B cell (primary cell): ENCODE data around the gene STAT1. TPM values are rescaled to one million over a fixed set of nuclear protein-coding genes. Genes with fewer than 3 reads are reported as not detected.

Experiments used
- ATAC-seq: fragments of 200-7000 bp; cut with Tn5 transposase; one replicate; pipeline ENCODE4 v1.10.0; 2021; ENCODE audit warnings: low read depth, mild to moderate bottlenecking, moderate number of reproducible peaks, moderate library complexity
- CTCF ChIA-PET: fragments of 350-600 bp; sonication (Branson Sonifier 250); formaldehyde crosslinking; loops from one replicate; lab custom pipeline; 2021; ENCODE audit warnings: antibody characterized with exemption, inconsistent platforms; lab: Charles Lee
- POLR2A ChIA-PET: fragments of 350-600 bp; sonication (Branson Sonifier 250); formaldehyde crosslinking; loops from one replicate; lab custom pipeline; 2021; ENCODE audit warnings: antibody characterized with exemption; lab: Charles Lee
- DNase-seq: peaks from one replicate; pipeline ENCODE4 v3.0.0; 2013
- H2AFZ ChIP-seq: 2 replicates; pipeline ENCODE4 v1.6.1; 2012; ENCODE audit warnings: mild to moderate bottlenecking, low read depth, low read length; ENCODE audit not compliant: insufficient read depth, poor library complexity, severe bottlenecking
- H3K27ac ChIP-seq, 2 donors: 1 replicate in 1 of 2; 2 replicates in 1 of 2; pipeline ENCODE4 v1.5.1; 2012 to 2013; ENCODE audit warnings: low read length in 2 of 2, mild to moderate bottlenecking in 2 of 2, moderate library complexity in 1 of 2
- H3K27me3 ChIP-seq, 4 experiments: fragments of 200-600 bp in 1 of 4; sonication (generic) in 1 of 4; replicated peaks in 1 of 4; 1 replicate in 2 of 4; 2 replicates in 2 of 4; pipeline versions ENCODE4 v1.6.1 to v1.7.0; 2013 to 2016; ENCODE audit warnings: low read length in 3 of 4, mild to moderate bottlenecking in 2 of 4, mixed read lengths in 1 of 4, moderate library complexity in 1 of 4; ENCODE audit not compliant: insufficient read depth in 4 of 4, control insufficient read depth in 3 of 4; ENCODE audit errors: control extremely low read depth in 1 of 4
- H3K36me3 ChIP-seq, 2 experiments: replicated peaks in 1 of 2; 1 replicate in 1 of 2; 2 replicates in 1 of 2; pipeline versions ENCODE4 v1.6.1 to v1.7.1; 2013; ENCODE audit warnings: low read length in 1 of 2; ENCODE audit not compliant: insufficient read depth in 2 of 2, control insufficient read depth in 1 of 2; ENCODE audit errors: control extremely low read depth in 1 of 2, extremely low read depth in 1 of 2
- H3K4me1 ChIP-seq, 2 donors: fragments of 200-600 bp in 1 of 2; sonication (generic) in 1 of 2; 1 replicate in 1 of 2; 2 replicates in 1 of 2; pipeline versions ENCODE4 v1.5.1 to v1.6.1; 2013 to 2017; ENCODE audit warnings: low read length in 2 of 2; ENCODE audit not compliant: control insufficient read depth in 2 of 2, insufficient read depth in 2 of 2
- H3K4me2 ChIP-seq: replicated peaks from 2 replicates; pipeline ENCODE3; 2012; ENCODE audit warnings: mild to moderate bottlenecking, low read depth, low read length; ENCODE audit not compliant: poor library complexity, severe bottlenecking
- H3K4me3 ChIP-seq, 5 experiments: fragments of 200-600 bp in 1 of 5; sonication (generic) in 1 of 5; 1 replicate in 3 of 5; 2 replicates in 2 of 5; pipeline versions ENCODE4 v1.5.1 to v1.7.0; 2011 to 2016; ENCODE audit warnings: low read length in 4 of 5, mild to moderate bottlenecking in 4 of 5, low read depth in 2 of 5, control low read depth in 1 of 5, moderate library complexity in 1 of 5; ENCODE audit not compliant: insufficient read depth in 1 of 5; ENCODE audit errors: control extremely low read depth in 1 of 5, extremely low read depth in 1 of 5
- H3K79me2 ChIP-seq: fragments of 200-600 bp; sonication (generic); one replicate; pipeline ENCODE4 v1.6.0; 2016; ENCODE audit warnings: low read length; ENCODE audit not compliant: control insufficient read depth, insufficient read depth
- H3K9ac ChIP-seq: fragments of 200-600 bp; sonication (generic); 2 replicates; pipeline ENCODE4 v1.6.1; 2017; ENCODE audit warnings: mild to moderate bottlenecking, low read length, moderate library complexity
- H3K9me3 ChIP-seq, 3 donors: one replicate each; pipeline versions ENCODE4 v1.6.1 to v1.7.1; 2013; ENCODE audit warnings: low read length in 2 of 3; ENCODE audit not compliant: control insufficient read depth in 2 of 3, insufficient read depth in 1 of 3; ENCODE audit errors: control extremely low read depth in 1 of 3
- H4K20me1 ChIP-seq: 2 replicates; pipeline ENCODE4 v1.6.0; 2012; ENCODE audit warnings: mild to moderate bottlenecking, low read length; ENCODE audit not compliant: insufficient read depth, control insufficient read depth, poor library complexity, severe bottlenecking
- H3K27ac Mint-ChIP-seq: one replicate; pipeline ENCODE4 v1.8.0; 2021; ENCODE audit warnings: mixed read lengths
- H3K27me3 Mint-ChIP-seq: one replicate; pipeline ENCODE4 v1.8.0; 2021; ENCODE audit warnings: mixed read lengths
- H3K4me1 Mint-ChIP-seq: one replicate; pipeline ENCODE4 v1.8.0; 2021; ENCODE audit warnings: mixed read lengths
- H3K4me3 Mint-ChIP-seq: one replicate; pipeline ENCODE4 v1.8.0; 2021; ENCODE audit warnings: mixed read lengths
- H3K9me3 Mint-ChIP-seq: one replicate; pipeline ENCODE4 v1.8.0; 2022; ENCODE audit warnings: mixed read lengths; ENCODE audit not compliant: insufficient read depth
- CTCF ChIP-seq: fragments of 200-600 bp; IDR thresholded peaks from one replicate; pipeline ENCODE4 v1.8.0; 2022; ENCODE audit warnings: antibody characterized with exemption, mild to moderate bottlenecking
- EZH2 ChIP-seq: IDR thresholded peaks from 2 replicates; pipeline ENCODE4 v1.6.1; 2012; ENCODE audit warnings: borderline replicate concordance, low read depth, mild to moderate bottlenecking, moderate library complexity, low read length; ENCODE audit not compliant: insufficient read depth, poor library complexity, severe bottlenecking
- WGBS: methylation state at CpG from one replicate; pipeline ENCODE4 v1.1.5; 2013; ENCODE audit warnings: missing lambda C conversion rate; ENCODE audit not compliant: insufficient coverage; 5-methylcytosine and 5-hydroxymethylcytosine counted together
- intact Hi-C: fragments of 100-400 bp; cut with micrococcal nuclease; formaldehyde crosslinking; loops from one replicate; pipeline ENCODE4 v1.10.0; 2022
- polyA plus RNA-seq: library from polyadenylated mRNA; depleted of rRNA; stranded (reverse); fragments of >200 nt; gene quantifications from 2 replicates; pipeline ENCODE4 v1.2.3, GENCODE V29; 2012
- total RNA-seq, 2 donors: library from RNA; stranded (reverse); fragments of 120-200 nt in 1 of 2; gene quantifications; 1 replicate in 1 of 2; 2 replicates in 1 of 2; pipeline versions ENCODE4 v1.2.3 to v1.2.4, GENCODE V29; 2013 to 2022

STAT1 gene
- total and polyA plus RNA-seq, 2 donors (not counting 1 experiment from before 2014, with no cell fraction given), result 20.5 to 50.9 TPM

- intact Hi-C loops, result loop anchor here (1.0 to 10.0 kb wide), 5 partner anchors 8 to 1575 kb away; partner anchors contain the start of gene WDR75
- DNase-seq, result peak; percentile 98
- peak overlapping the region; percentile 84 to 91 for H3K27ac ChIP-seq
- H3K4me3 Mint-ChIP-seq, result no peak overlapping the region
- no peaks in the 10 kb centered on the region for H3K9me3 Mint-ChIP-seq
- H3K4me2 ChIP-seq, result peak overlapping the region; percentile 87
- peaks cover 16 to 22% of the 10 kb centered on the region in 2 donors for H3K4me1 ChIP-seq
- TF ChIP-seq CTCF, result peak; percentile 17
- no peak for TF ChIP-seq EZH2
- peaks cover 9% of the 10 kb centered on the region for H3K4me1 Mint-ChIP-seq
- no peaks in the 10 kb centered on the region for H3K36me3 ChIP-seq
- WGBS, result under 1% methylated on average over 59 of the region's 59 CpGs
- peak overlapping the region; percentile 79 for H3K9ac ChIP-seq
- peak overlapping the region; percentile 93 for H2AFZ ChIP-seq
- peak overlapping the region; percentile 76 to 94 (median 83) for H3K4me3 ChIP-seq
- H3K79me2 ChIP-seq, result peaks cover 9% of the 10 kb centered on the region
- no peaks in the 10 kb centered on the region for H3K27me3 Mint-ChIP-seq
- no peaks in the 10 kb centered on the region for H3K9me3 ChIP-seq
- no peaks in the 10 kb centered on the region for H4K20me1 ChIP-seq
- H3K27me3 ChIP-seq, result no peaks in the 10 kb centered on the region
- H3K27ac Mint-ChIP-seq, result no peak overlapping the region
- POLR2A ChIA-PET, result interaction anchor here (0.7 to 1.2 kb wide), 2 partner anchors 138 to 140 kb away, joined by 4 read pairs; partner anchors contain the start of gene GLS
- CTCF ChIA-PET, result interaction anchor here (0.6 to 2.7 kb wide), 6 partner anchors 9 to 170 kb away, joined by 3 to 8 read pairs (median 3); no protein-coding TSS in a partner anchor
- ATAC-seq, result peak; percentile 90
Observed at GRCh38 chr2:191020221-191020741, 6.3 kb upstream of the STAT1 start.

- peaks cover 9% of the 10 kb centered on the region for H3K4me1 Mint-ChIP-seq
- no peaks in the 10 kb centered on the region for H3K36me3 ChIP-seq
- POLR2A ChIA-PET, result no interaction called here
- H4K20me1 ChIP-seq, result no peaks in the 10 kb centered on the region
- no peak for ATAC-seq
- no peak for DNase-seq
- peak overlapping the region in 1 of 2 donors; percentile 91 for H3K27ac ChIP-seq
- no peak overlapping the region for H3K9ac ChIP-seq
- no CpG with 5 or more reads among the region's 3 CpGs for WGBS
- TF ChIP-seq CTCF (no peak), EZH2 (no peak)
- intact Hi-C loops, result no loop called here
- CTCF ChIA-PET, result interaction anchor here (0.6 to 2.7 kb wide), 6 partner anchors 10 to 169 kb away, joined by 3 to 8 read pairs (median 3); no protein-coding TSS in a partner anchor
- H2AFZ ChIP-seq, result no peak overlapping the region
- H3K9me3 Mint-ChIP-seq, result no peaks in the 10 kb centered on the region
- no peaks in the 10 kb centered on the region for H3K27me3 ChIP-seq
- no peak overlapping the region for H3K27ac Mint-ChIP-seq
- no peaks in the 10 kb centered on the region for H3K27me3 Mint-ChIP-seq
- peaks cover 25 to 31% of the 10 kb centered on the region in 2 donors for H3K4me1 ChIP-seq
- no peak overlapping the region for H3K4me3 Mint-ChIP-seq
- H3K4me3 ChIP-seq, result no peak overlapping the region
- peak overlapping the region; percentile 87 for H3K4me2 ChIP-seq
- peaks cover 9% of the 10 kb centered on the region for H3K79me2 ChIP-seq
- H3K9me3 ChIP-seq, result no peaks in the 10 kb centered on the region
Observed at GRCh38 chr2:191019376-191019775, 5.4 kb upstream of the STAT1 start.
